Epidermal melanocyte (primary cell): Measurements from ENCODE around the gene CCP110.
A peak's percentile ranks its signal among the peaks of the same experiment; 100 is the strongest.

Source experiments
- DNase-seq: peaks from one replicate; pipeline ENCODE4 v3.0.0; 2011; ENCODE audit warnings: low spot score; ENCODE audit not compliant: insufficient read length

The CCP110 gene

GRCh38 chr16:19523559-19524355, at the start of gene CCP110:
TSS of gene CCP110 (plus strand) at chr16:19523942. CDS start at chr16:19527882, 3,940 bp downstream.
- peak; percentile 87 for DNase-seq

DNA sequence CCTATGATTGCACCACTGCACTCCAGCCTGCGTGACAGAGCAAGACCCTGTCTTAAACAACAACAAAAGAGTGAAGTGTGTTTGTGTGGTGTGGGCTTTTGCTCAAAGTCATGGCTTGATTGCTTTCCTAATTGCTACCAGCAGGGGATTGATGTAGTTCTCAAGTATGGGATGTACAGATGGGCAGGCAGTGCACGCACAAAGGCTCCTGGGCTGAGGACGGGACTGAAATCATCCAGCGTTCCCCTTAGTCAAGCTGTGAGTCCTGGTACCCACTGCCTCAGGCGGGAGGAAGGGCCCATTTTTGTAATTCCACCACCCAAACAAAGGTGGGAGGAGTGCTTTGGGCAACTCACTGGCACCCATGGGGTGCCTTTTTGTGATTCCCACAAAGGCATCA, 49.1 kb upstream of the CCP110 start:
- no peak for DNase-seq

DNA sequence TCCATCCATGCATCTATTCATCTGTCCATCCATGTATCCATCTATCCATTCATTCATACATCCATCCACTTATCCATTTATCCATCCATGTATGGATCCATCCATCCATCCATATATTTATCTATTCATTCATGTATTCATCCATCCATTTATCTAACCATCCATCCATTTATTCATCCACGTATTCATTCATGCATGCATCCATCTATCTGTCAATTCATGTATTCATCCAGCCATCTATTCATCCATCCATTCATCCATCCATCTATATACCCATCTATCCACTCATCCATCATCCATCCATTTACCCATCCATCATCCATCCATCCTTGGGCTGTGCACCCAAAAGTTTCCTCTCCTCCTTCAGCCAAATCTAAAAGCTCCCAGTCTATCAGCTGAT, 45.2 kb upstream of the CCP110 start:
- DNase-seq: no peak

DNA sequence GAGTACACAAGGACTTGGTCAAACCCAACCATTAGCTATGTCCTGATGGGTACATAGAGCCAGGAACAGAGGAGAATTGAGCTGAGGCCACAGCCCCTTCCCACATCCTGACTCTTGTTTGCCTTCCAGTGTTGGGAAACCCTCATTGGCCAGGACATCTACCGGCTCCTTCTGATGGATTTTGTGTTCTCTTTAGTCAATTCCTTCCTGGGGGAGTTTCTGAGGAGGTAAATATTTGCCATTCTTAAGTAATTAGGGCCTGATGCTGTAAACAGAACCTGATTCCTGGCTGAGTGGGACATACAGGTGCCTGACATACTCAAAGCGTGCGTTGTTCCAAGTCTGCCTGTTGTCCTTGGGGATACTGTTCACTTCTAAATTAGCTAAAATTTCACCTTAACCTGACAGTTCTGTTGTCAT, 44.4 kb upstream of the CCP110 start:
- no peak for DNase-seq

- no peak for DNase-seq
These were observed 42.4 kb upstream of the CCP110 start for GRCh38 chr16:19481296-19481695.

GRCh38 chr16:19481769-19482168, 42.0 kb upstream of the CCP110 start:
- DNase-seq: no peak

- DNase-seq: no peak
These were observed 41.5 kb upstream of the CCP110 start for GRCh38 chr16:19482291-19482690.

- DNase-seq: no peak
These were observed 39.6 kb upstream of the CCP110 start for GRCh38 chr16:19484096-19484495.

GRCh38 chr16:19485611-19486010, 38.1 kb upstream of the CCP110 start:
- no peak for DNase-seq

GRCh38 chr16:19486051-19486450, 37.7 kb upstream of the CCP110 start:
- DNase-seq: no peak

GRCh38 chr16:19486750-19487325, 36.9 kb upstream of the CCP110 start:
- no peak for DNase-seq

DNA sequence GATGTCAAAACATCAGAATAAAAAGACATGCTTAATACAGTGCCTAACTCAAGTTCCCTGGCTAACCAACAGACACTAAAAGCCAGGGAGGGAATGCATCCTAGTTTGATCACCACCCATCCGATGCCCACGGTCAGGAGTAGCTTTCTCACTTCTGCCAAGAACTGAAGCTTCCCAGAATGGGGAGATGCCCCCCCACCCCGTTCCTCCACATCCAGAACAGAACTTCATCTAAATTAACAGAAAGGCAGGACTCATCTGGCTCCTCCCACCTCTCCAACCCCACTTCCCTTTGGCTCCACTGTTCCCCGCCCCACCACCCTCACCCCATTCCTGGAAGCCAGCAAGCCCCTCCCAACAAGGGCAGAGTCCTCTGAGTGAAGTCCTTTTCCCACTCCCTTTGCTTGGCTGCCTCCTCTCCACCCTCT, 35.5 kb upstream of the CCP110 start:
- DNase-seq: no peak

- no peak for DNase-seq
These were observed 33.1 kb upstream of the CCP110 start for GRCh38 chr16:19490619-19491018.

DNA sequence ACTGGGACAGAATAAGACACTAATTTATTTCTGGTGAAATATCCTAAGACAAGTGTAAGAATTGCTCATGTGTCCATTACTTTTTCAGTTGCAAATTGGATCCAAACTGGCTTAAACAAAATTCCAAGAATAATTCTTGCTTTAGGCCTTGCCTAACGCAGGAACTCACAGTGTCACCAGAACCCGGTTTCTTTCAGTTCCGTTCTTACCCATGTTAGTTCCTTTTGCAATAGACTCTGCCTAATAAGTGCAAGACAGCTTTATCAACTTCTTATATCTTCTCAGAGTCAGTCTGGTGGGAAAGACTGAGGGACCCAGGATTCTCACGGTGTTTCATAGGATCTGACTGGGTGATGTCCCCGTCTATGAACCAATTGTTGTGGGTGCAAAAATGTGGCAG, 26.6 kb upstream of the CCP110 start:
- no peak for DNase-seq

GRCh38 chr16:19499006-19499405, 24.7 kb upstream of the CCP110 start:
- DNase-seq: no peak

- DNase-seq: no peak
These were observed 24.3 kb upstream of the CCP110 start for GRCh38 chr16:19499481-19499880.

- DNase-seq: peak; percentile 59
These were observed 21.2 kb upstream of the CCP110 start for GRCh38 chr16:19502395-19503131.

DNA sequence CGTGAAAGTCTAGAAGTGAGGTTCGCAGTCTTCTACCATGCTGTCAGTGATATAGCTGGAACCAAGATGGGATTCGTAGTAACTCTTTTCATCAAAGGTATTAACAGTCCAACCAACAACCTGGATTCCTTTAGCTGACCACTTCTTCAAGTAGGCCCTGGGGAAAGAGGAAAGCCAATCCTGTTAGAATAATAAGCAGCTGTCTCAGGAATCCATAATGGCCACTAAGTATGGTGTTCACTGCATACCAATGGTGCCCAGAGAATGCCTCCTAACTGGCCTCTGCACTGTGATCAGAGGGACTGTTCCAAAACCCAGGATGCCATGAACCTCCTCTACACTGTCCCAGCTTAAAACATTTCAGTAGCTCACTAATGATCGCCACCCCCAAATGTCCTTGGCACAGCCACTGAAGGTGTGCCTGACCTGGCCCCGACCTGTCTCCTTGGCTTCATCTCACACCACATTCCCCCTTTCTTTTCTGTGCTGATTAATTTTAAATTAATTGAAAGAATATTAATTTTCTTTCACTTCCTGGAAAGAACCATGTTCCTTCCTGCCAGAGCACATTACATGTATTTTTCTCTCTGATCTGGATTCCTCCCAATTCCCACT, 20.2 kb upstream of the CCP110 start:
- no peak for DNase-seq

DNA sequence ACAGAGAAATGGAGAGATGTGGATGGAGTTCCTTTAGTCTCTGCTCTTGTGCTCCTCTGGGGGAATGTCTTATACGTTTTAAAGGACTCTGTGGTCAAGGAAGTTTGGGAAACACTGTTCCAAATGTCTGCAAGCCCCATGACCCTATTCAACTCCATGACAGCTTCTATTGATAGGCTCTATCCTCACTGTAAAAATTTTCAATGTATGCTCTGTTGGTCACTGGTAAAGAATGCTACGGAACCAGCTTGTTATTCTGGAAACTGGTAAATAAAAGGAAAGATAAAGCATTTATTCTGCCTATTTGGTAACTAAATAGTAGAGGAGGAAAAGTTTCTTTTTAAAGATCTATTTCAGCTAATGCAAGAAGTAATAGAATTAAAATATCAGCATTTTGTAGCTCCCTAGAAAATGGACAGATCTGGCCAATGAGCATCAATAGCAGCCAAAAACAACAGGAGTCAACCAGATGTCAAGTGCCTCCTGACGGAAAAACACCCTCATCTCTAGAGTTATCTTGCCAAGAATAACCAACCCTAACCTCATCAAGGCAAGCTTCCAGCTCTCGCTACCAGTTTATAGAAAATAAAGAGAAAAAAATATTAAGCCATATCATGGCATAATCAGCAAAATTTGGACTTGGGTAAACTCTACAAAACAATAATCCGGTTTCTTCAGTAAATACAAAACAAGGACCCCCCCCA, 18.0 kb upstream of the CCP110 start:
- no peak for DNase-seq

- no peak for DNase-seq
These were observed 16.8 kb upstream of the CCP110 start for GRCh38 chr16:19506965-19507364.

GRCh38 chr16:19507867-19508266, 15.9 kb upstream of the CCP110 start:
- no peak for DNase-seq
